H1 (cell line): Measurements from ENCODE around the gene TTC21A. TPM values are rescaled to one million over a fixed set of nuclear protein-coding genes. Genes with fewer than 3 reads are reported as not detected.

Source experiments
- CTBP2 ChIP-seq: IDR thresholded peaks from 2 replicates; pipeline ENCODE4 v1.7.0; 2011; ENCODE audit warnings: borderline replicate concordance, mild to moderate bottlenecking, moderate library complexity, mixed read lengths, low read length; ENCODE audit not compliant: insufficient read depth, insufficient read length
- NANOG ChIP-seq: IDR thresholded peaks from 2 replicates; pipeline ENCODE4 v1.6.1; 2011; ENCODE audit warnings: low read length, low read depth, mild to moderate bottlenecking, inconsistent platforms; ENCODE audit not compliant: insufficient read depth, poor library complexity, severe bottlenecking
- RNF2 ChIP-seq: fragments of 200-900, 300-1000 bp; sonication (generic); IDR thresholded peaks from 2 replicates; pipeline ENCODE4 v1.7.1; 2016; ENCODE audit warnings: borderline replicate concordance, low read depth, mild to moderate bottlenecking, antibody characterized with exemption, low read length; ENCODE audit not compliant: poor library complexity, severe bottlenecking; ENCODE audit errors: missing control alignments
- SAP30 ChIP-seq: fragments of 300-600 bp; sonication (generic); IDR thresholded peaks from 2 replicates; pipeline ENCODE4 v1.7.1; 2012; ENCODE audit warnings: low read length, moderate library complexity, mild to moderate bottlenecking, inconsistent platforms; ENCODE audit not compliant: insufficient read depth, insufficient replicate concordance
- SIRT6 ChIP-seq: IDR thresholded peaks from one replicate; pipeline ENCODE4 v1.7.1; 2012; ENCODE audit warnings: low read length, inconsistent platforms
- YY1 ChIP-seq: IDR thresholded peaks from 2 replicates; pipeline ENCODE4 v1.6.1; 2011; ENCODE audit warnings: low read depth, mild to moderate bottlenecking, low read length
- ZNF274 ChIP-seq: IDR thresholded peaks from 2 replicates; pipeline ENCODE4 v1.7.0; 2012; ENCODE audit warnings: low read length, borderline replicate concordance; ENCODE audit errors: extremely low read depth
- polyA plus RNA-seq, 7 experiments: library from polyadenylated mRNA; depleted of rRNA in 3 of 7; stranded (reverse) in 5 of 7; unstranded in 2 of 7; fragments of >200 nt in 5 of 7; fragments of 200-250 nt in 2 of 7; gene quantifications; 1 replicate in 5 of 7; 2 replicates in 1 of 7; 4 replicates in 1 of 7; pipeline versions ENCODE4 v1.2.1 to v1.2.3, GENCODE V29; 2011 to 2013; ENCODE audit warnings: missing spikeins in 2 of 7, mixed read lengths in 2 of 7
- total RNA-seq: library from RNA; stranded (reverse); fragmentation: NEBNext Ultra II Directional; extraction: Animal tissue kit (Norgen Biotek cat#: 25700); gene quantifications from 2 replicates; pipeline ENCODE4 v1.2.1, GENCODE V29; 2021
- TF ChIP-seq, protein P1 (sequence below): fragments of 300-600 bp; sonication (generic); IDR thresholded peaks from 2 replicates; pipeline ENCODE4 v1.7.1; 2012; ENCODE audit warnings: low read length, moderate library complexity, mild to moderate bottlenecking, inconsistent platforms; ENCODE audit not compliant: insufficient replicate concordance

Gene TTC21A
- total and polyA plus RNA-seq, 2 of the 8 experiments (the other 6 are each of a cell fraction or from before 2014, with no cell fraction given) = 2.3 to 2.8 TPM

DNA sequence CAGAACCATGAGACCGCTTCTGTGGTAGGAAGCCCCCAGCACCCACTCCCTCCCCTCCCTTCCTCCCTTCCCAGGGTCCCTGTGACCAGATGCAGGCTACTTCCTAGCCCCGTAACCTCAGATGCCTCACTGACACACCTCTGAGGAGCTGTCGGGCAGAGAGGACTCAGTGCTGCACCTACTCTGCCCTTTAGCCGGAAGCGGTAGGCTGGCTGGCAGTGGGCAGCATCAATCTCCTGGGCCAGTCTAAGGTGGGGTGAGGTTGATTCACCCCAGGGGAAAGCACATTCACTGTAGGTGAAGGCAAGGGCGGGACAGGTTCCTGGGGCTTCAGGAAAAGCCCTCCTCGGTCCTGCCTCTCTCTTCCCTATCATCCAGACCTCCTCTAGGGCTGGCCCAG, 26.8 kb downstream of the TTC21A start (continued):
- TF ChIP-seq, protein P1, sequence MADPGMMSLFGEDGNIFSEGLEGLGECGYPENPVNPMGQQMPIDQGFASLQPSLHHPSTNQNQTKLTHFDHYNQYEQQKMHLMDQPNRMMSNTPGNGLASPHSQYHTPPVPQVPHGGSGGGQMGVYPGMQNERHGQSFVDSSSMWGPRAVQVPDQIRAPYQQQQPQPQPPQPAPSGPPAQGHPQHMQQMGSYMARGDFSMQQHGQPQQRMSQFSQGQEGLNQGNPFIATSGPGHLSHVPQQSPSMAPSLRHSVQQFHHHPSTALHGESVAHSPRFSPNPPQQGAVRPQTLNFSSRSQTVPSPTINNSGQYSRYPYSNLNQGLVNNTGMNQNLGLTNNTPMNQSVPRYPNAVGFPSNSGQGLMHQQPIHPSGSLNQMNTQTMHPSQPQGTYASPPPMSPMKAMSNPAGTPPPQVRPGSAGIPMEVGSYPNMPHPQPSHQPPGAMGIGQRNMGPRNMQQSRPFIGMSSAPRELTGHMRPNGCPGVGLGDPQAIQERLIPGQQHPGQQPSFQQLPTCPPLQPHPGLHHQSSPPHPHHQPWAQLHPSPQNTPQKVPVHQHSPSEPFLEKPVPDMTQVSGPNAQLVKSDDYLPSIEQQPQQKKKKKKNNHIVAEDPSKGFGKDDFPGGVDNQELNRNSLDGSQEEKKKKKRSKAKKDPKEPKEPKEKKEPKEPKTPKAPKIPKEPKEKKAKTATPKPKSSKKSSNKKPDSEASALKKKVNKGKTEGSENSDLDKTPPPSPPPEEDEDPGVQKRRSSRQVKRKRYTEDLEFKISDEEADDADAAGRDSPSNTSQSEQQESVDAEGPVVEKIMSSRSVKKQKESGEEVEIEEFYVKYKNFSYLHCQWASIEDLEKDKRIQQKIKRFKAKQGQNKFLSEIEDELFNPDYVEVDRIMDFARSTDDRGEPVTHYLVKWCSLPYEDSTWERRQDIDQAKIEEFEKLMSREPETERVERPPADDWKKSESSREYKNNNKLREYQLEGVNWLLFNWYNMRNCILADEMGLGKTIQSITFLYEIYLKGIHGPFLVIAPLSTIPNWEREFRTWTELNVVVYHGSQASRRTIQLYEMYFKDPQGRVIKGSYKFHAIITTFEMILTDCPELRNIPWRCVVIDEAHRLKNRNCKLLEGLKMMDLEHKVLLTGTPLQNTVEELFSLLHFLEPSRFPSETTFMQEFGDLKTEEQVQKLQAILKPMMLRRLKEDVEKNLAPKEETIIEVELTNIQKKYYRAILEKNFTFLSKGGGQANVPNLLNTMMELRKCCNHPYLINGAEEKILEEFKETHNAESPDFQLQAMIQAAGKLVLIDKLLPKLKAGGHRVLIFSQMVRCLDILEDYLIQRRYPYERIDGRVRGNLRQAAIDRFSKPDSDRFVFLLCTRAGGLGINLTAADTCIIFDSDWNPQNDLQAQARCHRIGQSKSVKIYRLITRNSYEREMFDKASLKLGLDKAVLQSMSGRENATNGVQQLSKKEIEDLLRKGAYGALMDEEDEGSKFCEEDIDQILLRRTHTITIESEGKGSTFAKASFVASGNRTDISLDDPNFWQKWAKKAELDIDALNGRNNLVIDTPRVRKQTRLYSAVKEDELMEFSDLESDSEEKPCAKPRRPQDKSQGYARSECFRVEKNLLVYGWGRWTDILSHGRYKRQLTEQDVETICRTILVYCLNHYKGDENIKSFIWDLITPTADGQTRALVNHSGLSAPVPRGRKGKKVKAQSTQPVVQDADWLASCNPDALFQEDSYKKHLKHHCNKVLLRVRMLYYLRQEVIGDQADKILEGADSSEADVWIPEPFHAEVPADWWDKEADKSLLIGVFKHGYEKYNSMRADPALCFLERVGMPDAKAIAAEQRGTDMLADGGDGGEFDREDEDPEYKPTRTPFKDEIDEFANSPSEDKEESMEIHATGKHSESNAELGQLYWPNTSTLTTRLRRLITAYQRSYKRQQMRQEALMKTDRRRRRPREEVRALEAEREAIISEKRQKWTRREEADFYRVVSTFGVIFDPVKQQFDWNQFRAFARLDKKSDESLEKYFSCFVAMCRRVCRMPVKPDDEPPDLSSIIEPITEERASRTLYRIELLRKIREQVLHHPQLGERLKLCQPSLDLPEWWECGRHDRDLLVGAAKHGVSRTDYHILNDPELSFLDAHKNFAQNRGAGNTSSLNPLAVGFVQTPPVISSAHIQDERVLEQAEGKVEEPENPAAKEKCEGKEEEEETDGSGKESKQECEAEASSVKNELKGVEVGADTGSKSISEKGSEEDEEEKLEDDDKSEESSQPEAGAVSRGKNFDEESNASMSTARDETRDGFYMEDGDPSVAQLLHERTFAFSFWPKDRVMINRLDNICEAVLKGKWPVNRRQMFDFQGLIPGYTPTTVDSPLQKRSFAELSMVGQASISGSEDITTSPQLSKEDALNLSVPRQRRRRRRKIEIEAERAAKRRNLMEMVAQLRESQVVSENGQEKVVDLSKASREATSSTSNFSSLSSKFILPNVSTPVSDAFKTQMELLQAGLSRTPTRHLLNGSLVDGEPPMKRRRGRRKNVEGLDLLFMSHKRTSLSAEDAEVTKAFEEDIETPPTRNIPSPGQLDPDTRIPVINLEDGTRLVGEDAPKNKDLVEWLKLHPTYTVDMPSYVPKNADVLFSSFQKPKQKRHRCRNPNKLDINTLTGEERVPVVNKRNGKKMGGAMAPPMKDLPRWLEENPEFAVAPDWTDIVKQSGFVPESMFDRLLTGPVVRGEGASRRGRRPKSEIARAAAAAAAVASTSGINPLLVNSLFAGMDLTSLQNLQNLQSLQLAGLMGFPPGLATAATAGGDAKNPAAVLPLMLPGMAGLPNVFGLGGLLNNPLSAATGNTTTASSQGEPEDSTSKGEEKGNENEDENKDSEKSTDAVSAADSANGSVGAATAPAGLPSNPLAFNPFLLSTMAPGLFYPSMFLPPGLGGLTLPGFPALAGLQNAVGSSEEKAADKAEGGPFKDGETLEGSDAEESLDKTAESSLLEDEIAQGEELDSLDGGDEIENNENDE = no peak
- TF ChIP-seq ZNF274 = no peak
- TF ChIP-seq SAP30 = no peak
- TF ChIP-seq CTBP2 = no peak
- no peak for TF ChIP-seq YY1
- no peak for TF ChIP-seq NANOG
- no peak for TF ChIP-seq SIRT6
- no peak for TF ChIP-seq RNF2
